Posterior cingulate gyrus (tissue), 11 donors: ENCODE measurements around the gene KCNAB1.
"Not testable (repeated sequence)": the region's sequence is repeated elsewhere in the genome, so short reads cannot be mapped to it uniquely, and the experiment has no call there.

Experiments
- DNase-seq, 10 donors: peaks; one replicate each; pipeline versions ENCODE4 v3.0.0 to v3.0.0-alpha.2; 2020 to 2021; ENCODE audit warnings: mixed read lengths in 3 of 10
- intact Hi-C: fragments of 100-400 bp; cut with DNase I; formaldehyde crosslinking; loops from one replicate; pipeline ENCODE4 v1.15.1; 2023

KCNAB1 gene

GRCh38 chr3:156120528-156121251 lies at the start of gene KCNAB1:
Gene KCNAB1 (plus strand): TSS chr3:156120578.
- intact Hi-C loops, result no loop called here
- DNase-seq, result peak in 1 of 10 donors; percentile 67

GRCh38 chr3:156071031-156071430 lies 49.3 kb upstream of the KCNAB1 start:
- DNase-seq, result no peak
- intact Hi-C loops, result no loop called here

- intact Hi-C loops, DNase-seq: not testable (repeated sequence)
Observed at GRCh38 chr3:156072950-156073657, 47.3 kb upstream of the KCNAB1 start.

GRCh38 chr3:156090126-156090525 lies 30.3 kb upstream of the KCNAB1 start:
- intact Hi-C loops, result no loop called here
- DNase-seq, result no peak

- DNase-seq, result no peak
- intact Hi-C loops, result no loop called here
Observed at GRCh38 chr3:156093964-156094363, 26.4 kb upstream of the KCNAB1 start.

GRCh38 chr3:156094391-156094790 lies 26.0 kb upstream of the KCNAB1 start:
- no peak for DNase-seq
- intact Hi-C loops, result no loop called here

GRCh38 chr3:156095652-156096051 lies 24.7 kb upstream of the KCNAB1 start:
- DNase-seq, intact Hi-C loops: not testable (repeated sequence)

GRCh38 chr3:156098437-156099035 lies 21.8 kb upstream of the KCNAB1 start:
- intact Hi-C loops, result no loop called here
- no peak for DNase-seq

GRCh38 chr3:156099348-156099747 lies 21.0 kb upstream of the KCNAB1 start:
- DNase-seq, intact Hi-C loops: not testable (repeated sequence)

GRCh38 chr3:156099984-156100383 lies 20.4 kb upstream of the KCNAB1 start:
- intact Hi-C loops, result not testable (repeated sequence)

GRCh38 chr3:156102267-156102931 lies 18.0 kb upstream of the KCNAB1 start:
- intact Hi-C loops, result no loop called here
- no peak for DNase-seq

More at GRCh38 chr3:156099984-156100383, 20.4 kb upstream of the KCNAB1 start:
- DNase-seq, result not testable (repeated sequence)

GRCh38 chr3:156106721-156107373 lies 13.5 kb upstream of the KCNAB1 start:
- peak in 2 of 10 donors; percentile 65 to 70 for DNase-seq
- intact Hi-C loops, result no loop called here

GRCh38 chr3:156107504-156107903 lies 12.9 kb upstream of the KCNAB1 start:
- DNase-seq, result no peak
- intact Hi-C loops, result no loop called here

- intact Hi-C loops, result no loop called here
- no peak for DNase-seq
Observed at GRCh38 chr3:156108616-156109015, 11.8 kb upstream of the KCNAB1 start.

- DNase-seq, result peak in 6 of 10 donors; percentile 37 to 87 (median 60)
- intact Hi-C loops, result no loop called here
Observed at GRCh38 chr3:156109989-156110388, 10.4 kb upstream of the KCNAB1 start.

- DNase-seq, result no peak
- intact Hi-C loops, result no loop called here
Observed at GRCh38 chr3:156126467-156126866, 6.1 kb downstream of the KCNAB1 start.

GRCh38 chr3:156131241-156131640 lies 10.9 kb downstream of the KCNAB1 start:
- intact Hi-C loops, result no loop called here
- DNase-seq, result no peak

GRCh38 chr3:156131799-156132198 lies 11.4 kb downstream of the KCNAB1 start:
- DNase-seq, result no peak
- intact Hi-C loops, result no loop called here

GRCh38 chr3:156132313-156132712 lies 11.9 kb downstream of the KCNAB1 start:
- intact Hi-C loops, result no loop called here
- DNase-seq, result no peak

- intact Hi-C loops, result no loop called here
- no peak for DNase-seq
Observed at GRCh38 chr3:156133076-156133475, 12.7 kb downstream of the KCNAB1 start.
